GM18505 (cell line): ENCODE measurements around the gene EXOC6.

ENCODE experiments used
- ATAC-seq: cut with Tn5 transposase; IDR thresholded peaks from one replicate; pipeline ENCODE4 v1.9.1; 2021; ENCODE audit not compliant: unreplicated experiment
- POLR2A ChIP-seq: IDR thresholded peaks from 4 replicates; pipeline ENCODE4 v1.6.1; 2011; ENCODE audit warnings: borderline replicate concordance; ENCODE audit not compliant: insufficient read depth, insufficient read length; ENCODE audit errors: extremely low read depth

The EXOC6 gene

DNA sequence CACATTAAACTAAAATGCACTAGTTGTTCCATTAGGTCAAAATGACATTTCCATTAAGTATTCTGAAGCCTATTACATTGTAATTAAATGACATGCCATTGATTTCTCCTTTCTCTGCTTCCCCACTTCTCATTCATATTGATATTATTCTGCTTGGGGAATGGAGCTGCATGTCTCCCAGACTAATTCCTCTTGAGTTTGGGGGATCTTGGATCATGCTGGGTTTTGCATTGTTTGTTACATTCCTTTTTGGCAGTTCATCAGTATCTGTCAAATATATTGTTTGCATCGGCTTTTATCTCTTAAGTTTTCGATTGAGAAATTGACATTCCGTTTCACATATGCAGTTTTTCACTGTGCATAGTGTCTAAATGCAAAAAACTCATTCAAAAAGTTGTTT lies 147.2 kb downstream of the EXOC6 start:
- no peak for TF ChIP-seq POLR2A
- no peak for ATAC-seq

DNA sequence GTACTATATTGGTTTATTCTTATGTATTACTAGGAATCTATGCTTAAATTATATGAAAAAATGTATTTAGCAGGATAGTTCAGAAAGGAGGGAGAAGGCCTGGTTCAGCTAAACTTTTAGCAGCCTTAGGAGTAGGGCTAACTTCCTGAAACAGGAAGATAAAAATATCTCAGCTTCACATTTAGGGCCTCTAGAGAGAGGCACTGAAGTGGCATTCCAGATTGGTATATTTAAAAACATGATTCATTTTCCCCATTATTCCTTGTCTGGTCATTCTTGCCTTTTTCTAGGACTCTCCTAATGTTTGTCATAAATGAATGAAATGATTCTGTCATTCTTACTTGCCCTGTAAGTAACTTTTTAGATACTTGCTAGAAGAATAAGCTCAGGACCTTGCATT lies 149.3 kb downstream of the EXOC6 start:
- ATAC-seq = no peak
- TF ChIP-seq POLR2A = no peak

GRCh38 chr10:92999191-92999590 lies 150.9 kb downstream of the EXOC6 start:
- TF ChIP-seq POLR2A = no peak

GRCh38 chr10:93006435-93007039 lies 158.2 kb downstream of the EXOC6 start:
- ATAC-seq = no peak
- no peak for TF ChIP-seq POLR2A

More at GRCh38 chr10:92999191-92999590, 150.9 kb downstream of the EXOC6 start:
- no peak for ATAC-seq

- no peak for TF ChIP-seq POLR2A
- ATAC-seq = no peak
Observed at GRCh38 chr10:93015722-93016121, 167.4 kb downstream of the EXOC6 start.

DNA sequence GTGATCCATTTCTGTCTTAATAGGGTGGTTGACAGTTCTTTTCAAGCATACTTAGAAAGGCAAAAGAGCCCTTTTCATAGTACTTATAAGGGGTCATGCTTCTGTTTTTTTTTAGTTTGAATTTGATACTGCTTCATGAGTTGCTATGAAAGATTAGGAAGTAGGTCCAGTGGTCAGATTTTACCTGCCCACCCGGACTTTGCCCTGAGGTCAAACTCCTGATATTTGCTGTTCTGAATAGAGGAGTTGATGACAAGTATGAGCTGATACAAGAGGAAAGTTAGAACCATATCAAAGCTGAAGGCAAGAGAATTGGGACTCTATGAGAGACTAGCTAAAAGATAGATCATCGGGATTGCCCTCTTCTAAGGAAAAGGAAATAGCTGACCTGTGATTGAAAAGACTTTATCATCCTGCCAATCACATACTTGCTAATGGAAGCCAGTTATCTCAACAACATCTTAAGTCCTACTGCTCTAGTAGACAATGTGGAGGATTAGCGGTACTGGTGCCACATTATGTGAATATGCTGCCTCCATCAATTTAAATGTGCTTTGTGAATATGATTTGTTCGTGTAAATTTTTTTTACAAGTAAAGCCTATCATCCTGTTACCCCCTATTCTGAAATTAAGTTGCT lies 174.8 kb downstream of the EXOC6 start:
- TF ChIP-seq POLR2A = no peak
- no peak for ATAC-seq

DNA sequence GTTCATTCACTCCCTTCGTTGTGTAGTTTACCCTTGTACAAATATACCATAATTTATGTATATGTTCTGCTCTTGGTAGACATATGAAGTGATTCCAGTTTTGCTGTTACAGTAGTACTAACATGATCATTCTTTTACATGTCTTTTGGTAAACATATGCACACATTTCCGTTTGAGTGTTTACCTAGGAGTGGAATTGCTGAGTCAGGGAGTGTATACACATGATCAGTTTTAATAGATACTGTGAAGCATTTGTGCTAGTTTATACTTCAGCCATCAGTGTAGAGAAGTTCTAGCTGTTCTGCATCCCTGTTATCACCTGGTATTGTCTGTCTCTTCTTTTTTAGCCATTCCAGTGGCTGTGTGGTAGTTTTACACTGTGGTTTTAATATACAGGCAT lies 177.8 kb downstream of the EXOC6 start:
- TF ChIP-seq POLR2A = no peak
- no peak for ATAC-seq

DNA sequence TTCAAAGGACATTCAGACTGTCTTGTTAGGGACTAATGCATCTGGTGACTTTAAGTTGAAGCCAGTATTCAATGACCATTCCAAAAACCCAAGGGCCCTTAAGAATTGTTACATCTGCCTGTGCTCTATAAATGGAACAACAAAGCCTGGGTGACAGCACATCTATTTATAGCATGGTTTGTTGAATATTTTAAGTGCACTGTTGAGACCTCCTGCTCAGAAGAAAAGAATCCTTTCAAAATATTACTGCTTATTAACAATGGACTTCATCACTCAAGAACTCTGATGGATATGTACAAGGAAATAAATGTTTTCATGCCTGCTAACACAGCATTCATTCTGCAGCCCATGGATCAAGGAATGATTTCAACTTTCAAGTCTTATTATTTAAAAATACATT lies 179.2 kb downstream of the EXOC6 start:
- ATAC-seq = no peak
- no peak for TF ChIP-seq POLR2A

GRCh38 chr10:93028883-93029282 lies 180.6 kb downstream of the EXOC6 start:
- no peak for ATAC-seq
- TF ChIP-seq POLR2A = no peak

DNA sequence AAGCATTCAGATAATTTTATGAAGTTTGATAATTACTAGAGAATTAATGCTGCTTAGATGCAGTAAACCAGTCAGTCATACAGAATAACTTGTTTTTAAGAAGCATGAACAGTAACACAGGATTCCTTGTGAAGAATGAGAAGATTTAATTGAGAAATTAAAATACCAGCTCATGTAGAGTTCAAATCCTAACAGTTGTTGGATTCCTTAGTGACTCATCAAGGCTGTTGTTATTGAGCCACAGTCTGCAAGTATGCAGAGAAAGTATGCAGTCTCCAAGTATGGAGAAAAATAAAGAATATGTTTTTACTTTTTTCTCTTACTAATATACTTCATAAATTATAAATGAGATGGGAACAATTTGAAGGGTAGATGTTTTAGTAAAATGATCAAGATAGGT lies 182.1 kb downstream of the EXOC6 start:
- no peak for ATAC-seq
- TF ChIP-seq POLR2A = no peak

DNA sequence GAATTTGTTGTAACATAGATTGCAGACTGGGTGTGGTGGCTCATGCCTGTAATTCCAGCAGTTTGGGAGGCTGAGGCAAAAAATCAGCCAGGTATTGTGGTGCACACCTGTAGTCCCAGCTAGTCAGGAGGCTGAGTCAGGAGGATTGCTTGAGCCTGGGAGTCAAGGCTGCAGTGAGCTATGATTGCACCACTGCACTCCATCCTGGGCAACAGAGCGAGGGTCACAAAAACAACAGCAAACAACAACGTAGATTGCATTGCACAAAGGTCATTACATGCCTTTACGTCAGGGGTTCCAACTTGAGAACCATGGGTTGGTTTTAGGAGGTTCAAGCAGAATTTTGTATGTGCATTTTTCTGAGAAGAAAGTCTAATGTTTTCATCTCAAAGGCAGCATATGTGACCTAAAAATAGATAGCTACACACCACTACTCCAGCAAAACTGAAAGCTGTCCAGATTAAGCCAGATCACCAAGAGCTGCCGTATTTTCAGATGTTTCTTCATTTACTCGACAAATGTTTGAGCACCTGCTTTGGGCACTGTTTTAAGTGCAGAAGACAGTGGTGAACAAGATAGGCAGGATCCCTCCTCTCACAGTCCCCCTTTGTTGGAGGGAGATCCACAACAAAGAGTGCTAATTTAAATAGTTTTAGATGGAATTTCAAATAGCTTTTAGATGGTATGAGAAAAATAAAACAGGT lies 183.9 kb downstream of the EXOC6 start:
- no peak for TF ChIP-seq POLR2A
- ATAC-seq = no peak

GRCh38 chr10:93032809-93033137 lies 184.5 kb downstream of the EXOC6 start:
- ATAC-seq = no peak

GRCh38 chr10:93034426-93034825 lies 186.1 kb downstream of the EXOC6 start:
- no peak for ATAC-seq
- no peak for TF ChIP-seq POLR2A

More at GRCh38 chr10:93032809-93033137, 184.5 kb downstream of the EXOC6 start:
- TF ChIP-seq POLR2A = no peak

DNA sequence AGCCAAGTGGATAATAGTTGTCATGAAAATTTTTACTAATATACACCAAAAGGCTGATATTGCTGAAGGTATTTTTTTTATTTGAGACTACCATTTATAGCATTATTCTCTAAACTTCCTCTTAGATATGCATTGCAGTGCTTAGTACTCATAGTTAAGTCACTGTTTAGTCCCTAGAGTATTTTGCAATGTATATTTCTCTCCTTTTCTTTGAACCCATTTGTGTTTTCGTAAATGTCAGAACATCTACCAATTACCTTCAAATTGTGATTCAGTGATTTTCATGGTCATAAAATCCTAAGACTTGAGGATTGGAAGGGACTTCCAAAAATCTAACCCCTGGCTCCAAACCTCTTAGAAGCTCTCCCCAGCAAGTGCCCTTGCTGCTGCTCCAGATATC lies 190.8 kb downstream of the EXOC6 start:
- TF ChIP-seq POLR2A = no peak
- ATAC-seq = no peak
